Transverse colon (tissue), 4 donors: ENCODE results near the gene NLRC4. TPM values are rescaled to one million over a fixed set of nuclear protein-coding genes. Genes with fewer than 3 reads are reported as not detected.

Experiments used
- DNase-seq: peaks from one replicate; pipeline ENCODE4 v3.0.0-alpha.2; 2019
- H3K27ac ChIP-seq, 4 donors: fragments of 200-600 bp; sonication (generic); 2 replicates each; pipeline ENCODE4 v1.5.1; 2016 to 2018; ENCODE audit warnings: inconsistent platforms in 4 of 4
- H3K27me3 ChIP-seq: fragments of 200-600 bp; sonication (generic); 2 replicates; pipeline ENCODE4 v1.5.1; 2017; ENCODE audit warnings: inconsistent platforms
- H3K36me3 ChIP-seq, 4 donors: fragments of 200-600 bp; sonication (generic); 2 replicates each; pipeline ENCODE4 v1.5.1; 2017 to 2019; ENCODE audit warnings: inconsistent platforms in 4 of 4
- H3K4me1 ChIP-seq, 4 donors: fragments of 200-600 bp; sonication (generic); 2 replicates each; pipeline ENCODE4 v1.5.1; 2017 to 2020; ENCODE audit warnings: inconsistent platforms in 4 of 4
- H3K4me3 ChIP-seq, 4 donors: fragments of 200-600 bp; sonication (generic); 1 replicate in 1 of 4; 2 replicates in 3 of 4; pipeline versions ENCODE4 v1.5.1 to v1.6.1; 2017 to 2019; ENCODE audit warnings: inconsistent platforms in 4 of 4
- H3K9me3 ChIP-seq, 2 donors: fragments of 200-600 bp; sonication (generic); 2 replicates each; pipeline ENCODE4 v1.5.1; 2017 to 2019; ENCODE audit warnings: inconsistent platforms in 2 of 2
- CTCF ChIP-seq, 5 experiments: fragments of 200-600 bp in 3 of 5; fragments of 450-650 bp in 2 of 5; sonication (generic) in 3 of 5; IDR thresholded peaks; 1 replicate in 2 of 5; 2 replicates in 3 of 5; pipeline ENCODE4 v1.5.1; 2016 to 2017; ENCODE audit warnings: antibody characterized with exemption in 5 of 5, inconsistent platforms in 3 of 5, mild to moderate bottlenecking in 2 of 5, moderate library complexity in 1 of 5
- EP300 ChIP-seq: sonication (generic); formaldehyde crosslinking; IDR thresholded peaks from one replicate; pipeline ENCODE4 v1.6.1; 2017; ENCODE audit warnings: antibody characterized with exemption, low read depth
- POLR2A ChIP-seq: fragments of 450-650 bp; IDR thresholded peaks from one replicate; pipeline ENCODE4 v1.6.1; 2016; ENCODE audit warnings: antibody characterized with exemption, mild to moderate bottlenecking, moderate library complexity
- POLR2AphosphoS5 ChIP-seq, 3 donors: sonication (generic); formaldehyde crosslinking; IDR thresholded peaks; one replicate each; pipeline ENCODE4 v1.6.1; 2016; ENCODE audit warnings: antibody characterized with exemption in 3 of 3
- WGBS, 2 donors: methylation state at CpG; one replicate each; pipeline ENCODE4 v1.1.5; 2018; ENCODE audit warnings: low coverage in 1 of 2; 5-methylcytosine and 5-hydroxymethylcytosine counted together
- in situ Hi-C, 4 donors: fragments of 200-750 bp; cut with MboI; loops; one replicate each; pipeline versions ENCODE4 v1.15.0 to v1.15.1; 2017; ENCODE audit warnings: low sequenced_read_pairs in 3 of 4, low pct_ligation_motif_present in 1 of 4, low pct_unique_long_range_greater_than_20kb in 1 of 4
- intact Hi-C: fragments of 100-400 bp; cut with DNase I; formaldehyde crosslinking; loops from one replicate; pipeline ENCODE4 v1.15.1; 2023; ENCODE audit warnings: low total_unique reads
- total RNA-seq, 4 donors: library from RNA; depleted of rRNA; stranded (reverse); fragments of >200 nt; gene quantifications; one replicate each; pipeline ENCODE4 v1.1.0, GENCODE V29; 2016

Gene NLRC4
- total RNA-seq, 4 donors from 2014 or later, result 0.20 to 1.4 (median 0.39) TPM

DNA sequence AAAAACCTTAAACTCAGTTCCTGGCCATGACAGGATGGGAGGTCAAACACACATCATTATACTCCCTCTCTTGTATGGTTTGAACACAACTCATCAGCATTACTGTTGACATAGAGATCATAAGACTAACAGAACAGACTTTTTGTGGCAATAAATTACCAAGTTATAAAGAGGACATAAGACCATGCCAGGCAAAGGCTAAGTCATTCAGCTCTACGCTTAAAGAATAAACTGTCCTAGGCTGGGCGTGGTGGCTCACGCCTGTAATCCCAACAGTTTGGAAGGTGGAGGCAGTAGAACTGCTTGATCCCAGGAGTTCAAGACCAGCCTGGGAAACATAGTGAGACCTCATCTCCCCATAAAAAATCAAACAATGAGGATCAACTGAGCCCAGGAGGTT, 16.4 kb downstream of the NLRC4 start:
- in situ Hi-C loops, result no loop called here
- TF ChIP-seq POLR2AphosphoS5 (IDR thresholded peaks at IDR 0.05), result no peak
- no peak for TF ChIP-seq CTCF (IDR thresholded peaks at IDR 0.05)
- TF ChIP-seq EP300, result no peak
- no peak for TF ChIP-seq POLR2A
- 56 to 63% methylated on average over 2 to 3 of the region's 3 CpGs for WGBS, 2 donors
- intact Hi-C loops, result no loop called here
- peak; percentile 43 for DNase-seq
- Histone ChIP-seq H3K27ac (no peak overlapping the region), H3K9me3 (no peaks in the 10 kb centered on the region), H3K36me3 (no peaks in the 10 kb centered on the region), H3K4me3 (no peak overlapping the region), H3K4me1 (peaks cover 0 to 3% (median 0%) of the 10 kb centered on the region in 4 donors), H3K27me3 (no peaks in the 10 kb centered on the region)

DNA sequence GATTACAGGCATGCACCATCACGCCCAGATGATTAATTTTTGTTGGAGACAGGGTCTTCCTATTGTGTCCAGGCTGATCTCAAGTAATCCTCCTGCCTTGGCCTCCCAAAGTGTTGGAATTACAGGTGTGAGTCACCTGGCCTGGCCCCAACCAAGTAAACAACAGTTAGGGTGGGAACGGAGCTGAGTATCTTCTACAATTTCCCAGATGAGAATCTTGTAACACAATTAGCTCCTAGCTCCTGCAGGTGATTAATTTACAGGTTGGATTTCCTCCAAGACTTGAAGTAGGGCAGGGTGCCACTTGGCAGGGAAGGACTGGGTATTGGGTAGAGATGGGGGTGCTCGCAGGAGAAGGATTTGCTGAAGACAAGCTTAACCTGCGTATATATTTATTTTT, 17.8 kb downstream of the NLRC4 start:
- Histone ChIP-seq H3K4me1 (peaks cover 0 to 3% (median 0%) of the 10 kb centered on the region in 4 donors), H3K27me3 (no peaks in the 10 kb centered on the region), H3K4me3 (no peak overlapping the region), H3K9me3 (no peaks in the 10 kb centered on the region), H3K36me3 (no peaks in the 10 kb centered on the region), H3K27ac (no peak overlapping the region)
- DNase-seq, result peak; percentile 46
- in situ Hi-C loops (no loop called here), intact Hi-C loops (no loop called here)
- WGBS, 2 donors, result 67 to 83% methylated on average over 2 to 4 of the region's 4 CpGs
- no peak for TF ChIP-seq POLR2AphosphoS5 (IDR thresholded peaks at IDR 0.05)
- no peak for TF ChIP-seq POLR2A
- TF ChIP-seq CTCF (IDR thresholded peaks at IDR 0.05), result no peak
- no peak for TF ChIP-seq EP300

- Histone ChIP-seq H3K27ac (no peak overlapping the region), H3K9me3 (no peaks in the 10 kb centered on the region), H3K27me3 (no peaks in the 10 kb centered on the region), H3K4me3 (no peak overlapping the region), H3K36me3 (no peaks in the 10 kb centered on the region), H3K4me1 (no peaks in the 10 kb centered on the region)
- no peak for DNase-seq
- no peak for TF ChIP-seq EP300
- no peak for TF ChIP-seq POLR2AphosphoS5 (IDR thresholded peaks at IDR 0.05)
- no peak for TF ChIP-seq CTCF (IDR thresholded peaks at IDR 0.05)
- 93 to 95% methylated on average over 3 of the region's 3 CpGs for WGBS, 2 donors
- intact Hi-C loops, result no loop called here
- in situ Hi-C loops, result no loop called here
Observed at GRCh38 chr2:32242331-32242730, 22.4 kb downstream of the NLRC4 start.

DNA sequence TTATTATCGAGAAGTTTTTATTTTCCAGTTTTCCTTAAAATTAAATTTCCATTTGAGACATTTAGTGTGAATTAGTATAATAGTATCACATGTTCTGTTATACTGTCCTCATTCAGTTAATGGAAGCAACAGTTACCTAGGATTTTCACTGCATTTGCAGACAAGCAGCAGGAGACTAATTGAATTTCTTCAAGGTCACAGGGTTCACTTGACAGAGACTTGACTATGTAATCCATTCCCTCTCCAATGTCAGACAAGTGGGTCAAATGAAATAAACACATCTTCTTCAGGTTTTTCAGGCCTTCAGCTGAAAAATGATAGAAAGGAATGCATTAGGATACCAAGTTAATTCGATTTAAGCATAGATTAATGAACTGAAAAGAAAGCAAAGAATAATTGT, 26.7 kb downstream of the NLRC4 start:
- 81 to 93% methylated on average over 2 of the region's 2 CpGs for WGBS, 2 donors
- in situ Hi-C loops, result no loop called here
- H3K27ac ChIP-seq, result no peak overlapping the region
- H3K36me3 ChIP-seq, result no peaks in the 10 kb centered on the region
- TF ChIP-seq CTCF (IDR thresholded peaks at IDR 0.05) (no peak), POLR2A (no peak), POLR2AphosphoS5 (IDR thresholded peaks at IDR 0.05) (no peak)
- H3K27me3 ChIP-seq, result no peaks in the 10 kb centered on the region
- no peak for DNase-seq
- H3K9me3 ChIP-seq, result no peaks in the 10 kb centered on the region
- intact Hi-C loops, result no loop called here
- no peak overlapping the region for H3K4me3 ChIP-seq
- no peaks in the 10 kb centered on the region for H3K4me1 ChIP-seq
